Lower lobe of right lung (tissue), 2 donors: Measurements from ENCODE around the gene ACOT9. TPM values are rescaled to one million over a fixed set of nuclear protein-coding genes. Genes with fewer than 3 reads are reported as not detected.
"Not testable (repeated sequence)": the region's sequence is repeated elsewhere in the genome, so short reads cannot be mapped to it uniquely, and the experiment has no call there.

Source experiments
- ATAC-seq, 2 donors: fragments of 200-7000 bp; cut with Tn5 transposase; one replicate each; pipeline ENCODE4 v1.9.1; 2020 to 2022; ENCODE audit warnings: mild to moderate bottlenecking in 2 of 2, moderate library complexity in 2 of 2
- DNase-seq: peaks from one replicate; pipeline ENCODE4 v3.0.0-alpha.2; 2020
- H3K27ac ChIP-seq: fragments of 200-600 bp; one replicate; pipeline ENCODE4 v1.8.0; 2022
- H3K27me3 ChIP-seq: fragments of 200-600 bp; one replicate; pipeline ENCODE4 v1.8.0; 2022; ENCODE audit warnings: low read depth
- H3K36me3 ChIP-seq: fragments of 200-600 bp; one replicate; pipeline ENCODE4 v1.8.0; 2022; ENCODE audit warnings: mild to moderate bottlenecking
- H3K4me1 ChIP-seq: fragments of 200-600 bp; one replicate; pipeline ENCODE4 v1.8.0; 2022
- H3K4me3 ChIP-seq: fragments of 200-600 bp; one replicate; pipeline ENCODE4 v1.8.0; 2022; ENCODE audit warnings: mild to moderate bottlenecking
- H3K9me3 ChIP-seq: fragments of 200-600 bp; one replicate; pipeline ENCODE4 v1.8.0; 2022
- CTCF ChIP-seq: fragments of 200-600 bp; IDR thresholded peaks from one replicate; pipeline ENCODE4 v1.8.0; 2022; ENCODE audit warnings: antibody characterized with exemption, mild to moderate bottlenecking
- intact Hi-C: fragments of 100-400 bp; cut with DNase I; formaldehyde crosslinking; loops from one replicate; pipeline ENCODE4 v1.11.0; 2022
- total RNA-seq: library from RNA; stranded (reverse); fragmentation: NEBNext Ultra II Directional; extraction: Animal tissue kit (Norgen Biotek cat#: 25700); gene quantifications from one replicate; pipeline ENCODE4 v1.2.1, GENCODE V29; 2021
- donor health status: DM: no; HTN: yes; CAD: no; lungs with severe emphysema.

ACOT9 gene
- total RNA-seq, 1 donor from 2014 or later = 45.9 TPM

DNA sequence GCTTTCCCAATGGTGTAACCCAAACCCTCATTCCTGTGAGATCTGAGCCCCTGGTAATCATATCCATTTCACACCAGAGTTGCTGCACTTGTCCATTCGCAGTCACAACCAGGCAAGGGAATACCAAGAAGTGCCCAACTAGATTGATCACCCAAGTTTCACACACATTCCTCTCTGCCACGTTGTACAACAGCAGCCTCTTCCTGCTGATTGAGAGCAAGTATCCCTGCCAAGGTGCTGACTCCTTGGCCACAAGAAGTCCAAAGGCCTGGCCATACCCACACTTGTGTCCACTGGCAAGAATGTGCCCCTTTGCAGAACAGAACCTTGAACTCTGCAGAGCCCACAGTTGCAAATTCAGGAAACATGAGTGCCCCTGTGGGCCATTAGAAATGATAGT lies 6.5 kb upstream of the ACOT9 start:
- Histone ChIP-seq H3K4me3 (no peak overlapping the region), H3K36me3 (no peaks in the 10 kb centered on the region), H3K4me1 (no peaks in the 10 kb centered on the region), H3K27ac (no peak overlapping the region), H3K9me3 (no peaks in the 10 kb centered on the region), H3K27me3 (no peaks in the 10 kb centered on the region)
- TF ChIP-seq CTCF = no peak
- intact Hi-C loops = no loop called here
- DNase-seq (no peak), ATAC-seq (no peak)

DNA sequence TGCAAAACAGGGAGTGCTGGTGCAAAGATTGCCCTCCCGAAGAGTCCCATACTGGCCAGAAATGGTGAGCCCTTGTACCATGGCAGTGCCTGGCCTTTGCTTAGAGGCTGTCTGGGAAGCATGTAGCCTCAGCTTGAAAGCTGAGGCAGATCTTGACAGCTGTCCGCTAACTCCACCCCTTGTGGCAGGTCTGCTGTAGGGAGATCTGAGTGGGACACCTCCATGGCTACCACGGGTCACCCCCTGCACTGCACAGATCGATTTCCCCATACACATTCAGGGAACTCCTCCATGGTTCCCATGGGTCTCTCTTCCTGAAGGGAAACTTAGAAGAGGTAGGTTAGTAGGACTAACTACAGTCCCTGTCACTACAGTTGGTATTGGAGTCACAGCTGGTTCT lies 6.1 kb upstream of the ACOT9 start:
- Histone ChIP-seq H3K27me3 (no peaks in the 10 kb centered on the region), H3K4me1 (no peaks in the 10 kb centered on the region), H3K27ac (no peak overlapping the region), H3K4me3 (no peak overlapping the region), H3K9me3 (no peaks in the 10 kb centered on the region), H3K36me3 (no peaks in the 10 kb centered on the region)
- no peak for ATAC-seq
- intact Hi-C loops = no loop called here
- TF ChIP-seq CTCF = no peak
- no peak for DNase-seq

DNA sequence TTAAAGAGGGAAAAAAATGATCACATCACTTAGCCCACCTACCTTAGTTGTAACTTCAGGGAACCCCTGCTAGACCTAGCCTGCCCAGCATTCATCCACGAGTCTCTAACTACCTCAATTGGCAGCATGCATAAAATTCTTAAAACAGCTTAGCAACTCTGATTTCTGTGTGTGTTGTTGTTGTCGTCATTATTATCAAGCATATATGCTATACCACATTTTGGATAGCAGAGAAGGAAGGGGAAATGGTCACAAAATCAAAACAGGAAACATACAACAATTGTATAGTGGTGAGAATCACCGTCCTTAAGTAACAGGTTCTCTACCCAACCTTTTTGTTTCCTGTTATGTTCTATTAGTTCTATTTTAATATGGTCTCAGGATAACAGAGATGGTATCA lies 2.7 kb upstream of the ACOT9 start:
- ATAC-seq = no peak
- intact Hi-C loops = no loop called here
- DNase-seq = no peak
- no peaks in the 10 kb centered on the region for H3K36me3 ChIP-seq
- no peak overlapping the region for H3K27ac ChIP-seq
- no peaks in the 10 kb centered on the region for H3K4me1 ChIP-seq
- no peaks in the 10 kb centered on the region for H3K27me3 ChIP-seq
- no peaks in the 10 kb centered on the region for H3K9me3 ChIP-seq
- no peak overlapping the region for H3K4me3 ChIP-seq
- TF ChIP-seq CTCF = no peak

DNA sequence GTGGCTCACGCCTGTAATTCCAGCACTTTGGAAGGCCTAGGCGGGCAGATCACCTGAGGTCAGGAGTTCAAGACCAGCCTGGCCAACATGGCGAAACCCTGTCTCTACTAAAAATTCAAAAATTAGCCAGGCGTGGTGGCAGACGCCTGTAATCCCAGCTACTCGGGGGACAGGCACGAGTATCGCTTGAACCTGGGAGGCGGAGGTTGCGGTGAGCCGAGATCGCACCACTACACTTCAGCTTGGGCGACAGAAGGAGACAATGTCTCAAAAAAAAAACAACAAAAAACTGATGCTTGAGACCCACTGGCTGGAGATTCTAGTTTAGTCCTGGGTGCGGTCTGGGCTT lies 521 bp upstream of the ACOT9 start:
- peak overlapping the region; percentile 73 for H3K4me3 ChIP-seq
- H3K4me1 ChIP-seq, ATAC-seq, H3K9me3 ChIP-seq, H3K36me3 ChIP-seq, intact Hi-C loops, H3K27me3 ChIP-seq, DNase-seq: not testable (repeated sequence)
- peak overlapping the region; percentile 97 for H3K27ac ChIP-seq

DNA sequence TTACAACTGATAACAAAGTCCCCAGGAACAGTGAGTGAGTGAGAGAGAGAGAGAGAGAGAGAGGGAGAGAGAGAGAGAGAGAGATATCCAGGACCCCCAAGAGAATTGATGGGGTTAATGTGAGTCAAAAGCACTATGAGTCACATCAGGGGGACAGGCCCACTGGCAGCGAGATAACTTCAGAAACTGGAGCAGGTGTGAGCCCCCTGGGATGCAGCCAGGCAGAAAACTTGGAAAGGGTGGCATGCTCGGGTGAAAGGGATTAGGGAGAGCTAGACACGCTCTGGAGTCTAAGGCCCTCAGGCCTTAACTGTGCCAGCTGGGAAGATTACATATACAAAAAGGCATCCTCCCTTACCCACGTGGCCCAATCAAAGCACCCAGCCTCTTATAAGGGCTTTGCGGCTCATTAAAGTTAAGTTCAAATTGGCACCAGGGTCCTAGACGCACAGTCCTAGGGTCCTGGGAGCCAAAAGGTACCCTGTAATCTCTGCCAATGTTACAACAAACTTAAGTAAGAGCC lies 841 bp downstream of the ACOT9 start:
- ATAC-seq (peak; percentile 75 to 78), DNase-seq (no peak)
- Histone ChIP-seq H3K9me3 (no peaks in the 10 kb centered on the region), H3K27ac (peak overlapping the region; percentile 97), H3K27me3 (no peaks in the 10 kb centered on the region), H3K4me1 (no peaks in the 10 kb centered on the region), H3K4me3 (peak overlapping the region; percentile 73), H3K36me3 (no peaks in the 10 kb centered on the region)
- intact Hi-C loops = no loop called here
- no peak for TF ChIP-seq CTCF

GRCh38 chrX:23737413-23737812 lies 5.7 kb downstream of the ACOT9 start:
- Histone ChIP-seq H3K4me3 (no peak overlapping the region), H3K36me3 (peaks cover 14% of the 10 kb centered on the region), H3K27ac (no peak overlapping the region), H3K27me3 (no peaks in the 10 kb centered on the region), H3K9me3 (no peaks in the 10 kb centered on the region), H3K4me1 (no peaks in the 10 kb centered on the region)
- intact Hi-C loops = no loop called here
- no peak for DNase-seq
- ATAC-seq = no peak
- TF ChIP-seq CTCF = no peak
